Jurkat, Clone E6-1 (cell line): ENCODE results near the gene DMAC2L. TPM values are rescaled to one million over a fixed set of nuclear protein-coding genes. Genes with fewer than 3 reads are reported as not detected.
"Not testable (repeated sequence)": the region's sequence is repeated elsewhere in the genome, so short reads cannot be mapped to it uniquely, and the experiment has no call there.

Source experiments
- DNase-seq: peaks from one replicate; pipeline ENCODE4 v3.0.0-alpha.2; 2011; ENCODE audit warnings: low read depth, low spot score
- H3K4me3 ChIP-seq: 2 replicates; pipeline ENCODE4 v1.5.1; 2011; ENCODE audit warnings: mild to moderate bottlenecking, low read length, control low read depth, moderate library complexity
- polyA plus RNA-seq: library from polyadenylated mRNA; unstranded; fragments of >200 nt; gene quantifications from one replicate; pipeline ENCODE4 v1.2.1, GENCODE V29; 2012; ENCODE audit warnings: missing spikeins; ENCODE audit not compliant: insufficient read length, insufficient read depth

DMAC2L gene, protein sequence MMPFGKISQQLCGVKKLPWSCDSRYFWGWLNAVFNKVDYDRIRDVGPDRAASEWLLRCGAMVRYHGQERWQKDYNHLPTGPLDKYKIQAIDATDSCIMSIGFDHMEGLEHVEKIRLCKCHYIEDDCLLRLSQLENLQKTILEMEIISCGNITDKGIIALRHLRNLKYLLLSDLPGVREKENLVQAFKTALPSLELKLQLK
- polyA plus RNA-seq = 20.0 TPM

- peak; percentile 80 for DNase-seq
- peak within 1 kb of the TSS; percentile 92 for H3K4me3 ChIP-seq
Measured at GRCh38 chr14:50311972-50312733, at the start of gene DMAC2L, which contains the start of gene L2HGDH. DMAC2L (plus strand) TSS chr14:50312324; CDS start chr14:50321488, 9,164 bp downstream. L2HGDH (minus strand) TSS chr14:50312229; CDS start chr14:50312150, 79 bp downstream.

DNA sequence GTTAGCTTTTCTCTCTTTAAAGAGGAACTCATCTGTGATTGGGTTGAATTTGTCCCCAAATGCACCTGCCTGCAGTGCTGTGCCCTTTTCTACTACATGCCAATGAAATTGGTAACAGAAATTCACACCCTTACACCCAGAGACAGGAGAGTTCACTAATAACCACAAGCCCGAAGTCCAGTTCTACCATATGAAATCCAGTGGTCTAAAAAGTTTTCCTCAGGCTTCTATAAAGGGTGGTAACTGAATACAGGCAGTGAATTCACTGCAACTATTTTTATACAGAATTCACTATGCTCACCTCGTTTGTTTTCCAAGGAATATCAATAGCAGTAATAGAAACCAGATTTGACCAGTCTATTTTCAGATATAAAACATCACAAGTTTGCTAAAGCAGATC, 49.3 kb upstream of the DMAC2L start:
- no peak overlapping the region for H3K4me3 ChIP-seq
- no peak for DNase-seq

- DNase-seq = no peak
- no peak overlapping the region for H3K4me3 ChIP-seq
Measured at GRCh38 chr14:50263321-50263720, 48.8 kb upstream of the DMAC2L start.

- no peak for DNase-seq
- H3K4me3 ChIP-seq = no peak overlapping the region
Measured at GRCh38 chr14:50265029-50265428, 47.1 kb upstream of the DMAC2L start.

DNA sequence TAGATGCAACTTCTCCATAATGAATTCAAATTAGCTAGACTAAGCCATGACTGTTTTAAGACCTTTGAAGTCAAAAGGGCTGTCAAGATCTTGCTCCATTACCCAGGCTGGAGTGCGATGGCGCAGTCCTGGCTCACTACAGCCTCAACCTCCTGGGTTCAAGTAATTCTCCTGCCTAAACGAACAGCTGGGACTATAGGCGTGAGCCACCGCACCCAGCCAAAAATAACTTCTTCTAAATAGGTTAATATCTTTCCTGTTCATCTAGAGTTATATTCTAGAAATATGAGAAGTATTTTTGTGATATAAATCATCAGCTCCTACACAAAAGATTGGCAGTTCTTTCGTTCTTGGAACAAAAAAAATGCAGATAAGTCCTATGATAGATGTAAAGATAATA, 41.2 kb upstream of the DMAC2L start:
- DNase-seq = no peak
- H3K4me3 ChIP-seq = no peak overlapping the region

GRCh38 chr14:50272498-50272897, 39.6 kb upstream of the DMAC2L start:
- no peak overlapping the region for H3K4me3 ChIP-seq
- no peak for DNase-seq

DNA sequence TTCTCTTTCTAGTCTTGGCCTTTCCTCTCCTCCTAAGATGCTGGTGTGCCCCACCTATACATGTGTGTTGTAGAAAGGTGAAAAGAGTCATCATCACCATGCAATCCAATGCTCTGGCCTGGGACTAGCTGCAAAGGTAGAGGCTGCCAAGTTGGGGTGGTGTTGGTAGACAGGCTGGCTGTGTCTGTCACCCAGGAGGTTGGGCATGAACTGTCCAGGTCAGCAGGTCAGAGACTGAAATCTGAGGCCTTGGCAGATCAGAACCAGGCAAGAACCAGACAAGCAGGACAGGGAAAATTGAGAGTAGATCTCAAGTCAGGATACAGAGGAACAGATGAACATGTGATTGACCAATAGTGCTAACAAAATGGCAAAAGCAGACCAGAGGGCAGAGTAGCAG, 26.3 kb upstream of the DMAC2L start:
- no peak overlapping the region for H3K4me3 ChIP-seq
- DNase-seq = no peak

DNA sequence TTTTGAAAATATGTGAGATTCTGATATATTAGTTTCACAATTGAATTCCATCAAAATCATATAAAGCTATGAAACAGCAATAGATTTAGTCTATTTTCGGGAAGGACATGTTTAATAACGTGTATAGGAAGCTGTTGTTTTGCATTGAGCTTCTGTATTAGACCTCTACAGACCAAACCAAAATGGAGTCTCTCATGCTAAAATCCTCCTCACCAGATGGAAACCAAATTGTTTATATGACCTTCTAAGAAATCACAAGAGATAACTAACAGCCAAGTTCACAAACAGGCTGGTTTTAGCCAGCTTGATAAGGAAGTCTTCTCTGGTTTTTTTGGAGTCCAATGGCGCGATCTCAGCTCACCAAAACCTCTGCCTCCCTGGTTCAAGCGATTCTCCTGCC, 24.0 kb upstream of the DMAC2L start:
- no peak for DNase-seq

DNA sequence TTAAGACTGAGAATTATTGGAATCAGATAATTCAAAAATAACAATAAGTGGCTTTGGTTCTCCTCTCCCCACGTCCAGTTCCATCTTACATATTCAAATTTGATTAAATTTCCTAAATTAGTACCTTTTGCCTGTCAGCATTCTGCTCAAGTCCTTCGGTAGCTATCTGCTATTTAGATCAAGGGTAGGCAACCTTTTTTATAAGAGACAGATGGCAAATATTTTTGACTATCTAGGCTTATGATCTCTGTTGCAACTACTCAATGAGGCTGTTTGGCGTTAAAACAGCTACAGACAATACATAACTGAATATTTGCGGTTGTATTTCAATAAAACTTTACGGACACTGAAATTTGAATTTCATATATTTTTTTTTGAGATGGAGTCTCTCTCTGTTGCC, 21.8 kb upstream of the DMAC2L start:
- H3K4me3 ChIP-seq = no peak overlapping the region
- no peak for DNase-seq

More for the DNA sequence above, 24.0 kb upstream of the DMAC2L start:
- no peak overlapping the region for H3K4me3 ChIP-seq

GRCh38 chr14:50299585-50299984, 12.5 kb upstream of the DMAC2L start:
- H3K4me3 ChIP-seq = no peak overlapping the region
- no peak for DNase-seq

DNA sequence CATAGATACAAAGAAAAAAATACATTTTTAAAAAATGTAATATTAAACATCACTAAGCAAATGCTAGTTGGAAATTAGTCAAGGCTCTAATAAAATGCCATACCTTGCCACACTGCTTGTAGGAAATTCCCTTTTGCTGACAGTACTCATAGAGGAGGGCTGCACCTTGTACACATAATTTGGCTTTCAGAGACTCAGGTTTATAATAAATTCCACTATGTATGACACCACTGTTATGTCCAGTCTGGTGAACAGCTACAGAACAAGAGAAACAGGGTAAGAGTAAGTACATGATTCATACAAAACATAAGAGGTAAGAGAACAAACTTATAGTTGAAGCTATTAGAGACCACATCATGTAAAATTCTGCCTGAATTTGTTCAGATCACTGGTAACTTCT, 10.2 kb upstream of the DMAC2L start:
- H3K4me3 ChIP-seq = no peak overlapping the region
- DNase-seq = no peak

GRCh38 chr14:50303744-50304471, 8.2 kb upstream of the DMAC2L start:
- no peak for DNase-seq

DNA sequence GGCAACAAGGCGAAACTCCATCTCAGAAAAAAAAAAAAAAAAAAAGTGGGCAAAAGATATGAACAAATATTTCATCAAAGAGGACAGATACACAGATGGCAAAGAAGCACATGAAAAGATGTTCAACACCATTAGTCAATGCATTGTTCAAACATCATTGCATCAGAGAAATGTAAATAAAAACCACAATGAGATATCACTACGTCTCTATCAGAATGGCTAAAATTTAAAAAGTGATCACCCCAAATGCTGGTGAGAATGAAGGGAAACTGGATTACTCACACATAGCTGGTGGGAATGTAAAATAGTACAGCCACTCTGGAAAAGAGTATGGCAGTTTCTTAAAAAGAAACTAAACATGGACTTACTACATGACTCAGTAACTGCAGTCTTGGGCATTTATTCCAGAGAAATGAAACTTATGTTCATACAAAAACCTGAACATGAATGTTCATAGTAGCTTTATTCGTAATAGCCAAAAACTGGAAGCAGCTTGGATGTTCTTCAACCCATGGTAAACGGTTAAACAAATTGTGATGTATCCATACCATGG, 3.7 kb upstream of the DMAC2L start:
- H3K4me3 ChIP-seq = no peak overlapping the region
- no peak for DNase-seq

More at GRCh38 chr14:50303744-50304471, 8.2 kb upstream of the DMAC2L start:
- no peak overlapping the region for H3K4me3 ChIP-seq

DNA sequence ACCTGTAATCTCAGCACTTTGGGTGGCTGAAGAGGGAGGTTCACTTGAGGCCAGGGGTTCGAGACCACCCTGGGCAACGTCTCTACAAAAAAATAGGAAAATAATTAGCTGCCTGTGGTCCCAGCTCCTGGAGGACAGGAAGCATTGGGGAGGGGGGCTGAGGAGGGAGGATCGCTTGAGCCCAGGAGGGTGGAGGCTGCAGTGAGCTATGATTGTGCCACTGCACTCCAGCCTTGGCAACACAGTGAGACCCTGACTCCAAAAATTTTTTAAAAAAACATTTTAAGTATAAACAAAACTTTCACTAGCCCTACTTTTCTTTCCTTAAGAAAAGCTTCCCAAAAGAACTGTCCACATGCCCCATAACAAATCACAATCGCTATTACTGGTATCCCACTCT, 1.7 kb upstream of the DMAC2L start:
- no peak overlapping the region for H3K4me3 ChIP-seq
- no peak for DNase-seq

- H3K4me3 ChIP-seq = peak overlapping the region; percentile 92
- DNase-seq = no peak
Measured at GRCh38 chr14:50311337-50311971, 670 bp upstream of the DMAC2L start.

GRCh38 chr14:50312734-50313054, 570 bp downstream of the DMAC2L start:
- DNase-seq = peak; percentile 35
- peak overlapping the region; percentile 92 for H3K4me3 ChIP-seq

DNA sequence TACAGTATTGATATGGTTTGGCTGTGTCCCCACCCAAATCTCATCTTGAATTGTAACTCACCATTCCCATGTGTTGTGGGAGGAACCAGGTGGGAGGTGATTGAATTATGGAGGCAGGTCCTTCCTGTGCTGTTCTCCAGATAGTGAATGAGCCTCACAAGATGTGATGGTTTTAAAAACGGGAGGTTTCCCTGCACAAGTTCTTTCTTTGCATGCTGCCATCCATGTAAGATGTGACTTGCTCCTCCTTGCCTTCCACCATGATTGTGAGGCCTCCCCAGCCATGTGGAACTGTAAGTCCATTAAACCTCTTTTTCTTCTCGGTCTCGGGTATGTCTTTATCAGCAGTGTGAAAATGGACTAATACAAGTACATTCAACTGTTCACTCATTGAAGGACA, 2.0 kb downstream of the DMAC2L start:
- not testable (repeated sequence) for DNase-seq

GRCh38 chr14:50318031-50318626, 6.0 kb downstream of the DMAC2L start:
- no peak overlapping the region for H3K4me3 ChIP-seq
- no peak for DNase-seq

More for the DNA sequence above, 2.0 kb downstream of the DMAC2L start:
- H3K4me3 ChIP-seq = not testable (repeated sequence)

GRCh38 chr14:50319293-50319692, 7.2 kb downstream of the DMAC2L start:
- DNase-seq = no peak
- no peak overlapping the region for H3K4me3 ChIP-seq
